ENCODE measurements around the gene CCL5.

GRCh38 chr17:35889818-35890773 lies 9.9 kb upstream of the CCL5 start:
- no peak for TF ChIP-seq SUZ12 (IDR thresholded peaks at IDR 0.05; ENCODE audit: extremely low read depth, insufficient read depth, insufficient read length)
- TF ChIP-seq ZNF274 (IDR thresholded peaks at IDR 0.05; ENCODE audit: low read depth, low read length): no peak
- no peak for TF ChIP-seq YY1 (IDR thresholded peaks at IDR 0.05; ENCODE audit: insufficient read depth, insufficient read length)

Data from NT2/D1 (cell line).